Tibial artery (tissue), 4 donors: ENCODE measurements around the gene B4GALNT3.

Source experiments
- DNase-seq, 2 donors: peaks; one replicate each; pipeline ENCODE4 v3.0.0-alpha.2; 2019
- H3K27ac ChIP-seq, 2 donors: fragments of 200-600 bp; sonication (generic) in 1 of 2; 1 replicate in 1 of 2; 2 replicates in 1 of 2; pipeline ENCODE4 v1.5.1; 2018 to 2019; ENCODE audit warnings: mild to moderate bottlenecking in 1 of 2
- H3K27me3 ChIP-seq, 2 donors: fragments of 200-600 bp; sonication (generic) in 1 of 2; one replicate each; pipeline versions ENCODE4 v1.5.1 to v1.6.0; 2016 to 2019
- H3K36me3 ChIP-seq, 3 donors: fragments of 200-600 bp; sonication (generic) in 2 of 3; one replicate each; pipeline ENCODE4 v1.5.1; 2016 to 2019; ENCODE audit warnings: mild to moderate bottlenecking in 2 of 3
- H3K4me1 ChIP-seq, 4 donors: fragments of 200-600 bp; sonication (generic) in 2 of 4; 1 replicate in 3 of 4; 2 replicates in 1 of 4; pipeline ENCODE4 v1.5.1; 2016 to 2019
- H3K4me3 ChIP-seq, 2 donors: fragments of 200-600 bp; sonication (generic) in 1 of 2; 1 replicate in 1 of 2; 2 replicates in 1 of 2; pipeline ENCODE4 v1.5.1; 2018 to 2019; ENCODE audit warnings: mild to moderate bottlenecking in 2 of 2
- H3K9me3 ChIP-seq, 3 donors: fragments of 200-600 bp; sonication (generic) in 1 of 3; one replicate each; pipeline ENCODE4 v1.5.1; 2016 to 2019
- intact Hi-C: fragments of 100-400 bp; cut with DNase I; formaldehyde crosslinking; loops from one replicate; pipeline ENCODE4 v1.15.0; 2023; ENCODE audit warnings: low total_unique reads
- TF ChIP-seq, protein P1 (sequence below), 2 experiments: fragments of 200-600 bp in 1 of 2; fragments of 450-650 bp in 1 of 2; IDR thresholded peaks; one replicate each; pipeline ENCODE4 v1.5.1; 2017 to 2019; ENCODE audit warnings: antibody characterized with exemption in 2 of 2, mild to moderate bottlenecking in 1 of 2, moderate library complexity in 1 of 2

The B4GALNT3 gene

DNA sequence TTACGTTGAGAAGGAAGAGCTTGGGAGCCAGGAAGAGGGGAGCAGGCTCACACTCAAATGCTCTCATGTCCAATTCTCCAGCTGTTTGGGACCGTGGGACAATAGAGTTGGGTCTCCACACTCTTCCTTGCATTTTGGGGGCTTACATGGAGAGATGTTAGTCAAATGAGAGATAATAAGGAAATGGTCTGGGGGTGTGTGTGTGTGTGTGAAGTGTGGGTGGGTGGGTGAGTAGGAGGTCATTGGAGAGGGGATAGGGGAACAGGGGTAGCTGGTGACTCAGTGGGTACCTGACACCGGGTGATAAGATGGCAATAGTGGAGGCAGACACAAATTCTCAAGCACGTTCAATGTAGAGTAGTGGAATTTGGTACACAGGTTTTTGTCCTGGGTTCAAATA lies 68.0 kb downstream of the B4GALNT3 start:
- H3K27me3 ChIP-seq, result no peaks in the 10 kb centered on the region
- H3K4me3 ChIP-seq, result no peak overlapping the region
- H3K4me1 ChIP-seq, result peaks cover 0 to 3% (median 0%) of the 10 kb centered on the region in 4 donors
- no peak overlapping the region for H3K27ac ChIP-seq
- peaks cover 0 to 9% (median 6%) of the 10 kb centered on the region in 3 donors for H3K9me3 ChIP-seq
- intact Hi-C loops, result no loop called here
- peaks cover 0 to 5% (median 0%) of the 10 kb centered on the region in 3 donors for H3K36me3 ChIP-seq
- TF ChIP-seq, protein P1, sequence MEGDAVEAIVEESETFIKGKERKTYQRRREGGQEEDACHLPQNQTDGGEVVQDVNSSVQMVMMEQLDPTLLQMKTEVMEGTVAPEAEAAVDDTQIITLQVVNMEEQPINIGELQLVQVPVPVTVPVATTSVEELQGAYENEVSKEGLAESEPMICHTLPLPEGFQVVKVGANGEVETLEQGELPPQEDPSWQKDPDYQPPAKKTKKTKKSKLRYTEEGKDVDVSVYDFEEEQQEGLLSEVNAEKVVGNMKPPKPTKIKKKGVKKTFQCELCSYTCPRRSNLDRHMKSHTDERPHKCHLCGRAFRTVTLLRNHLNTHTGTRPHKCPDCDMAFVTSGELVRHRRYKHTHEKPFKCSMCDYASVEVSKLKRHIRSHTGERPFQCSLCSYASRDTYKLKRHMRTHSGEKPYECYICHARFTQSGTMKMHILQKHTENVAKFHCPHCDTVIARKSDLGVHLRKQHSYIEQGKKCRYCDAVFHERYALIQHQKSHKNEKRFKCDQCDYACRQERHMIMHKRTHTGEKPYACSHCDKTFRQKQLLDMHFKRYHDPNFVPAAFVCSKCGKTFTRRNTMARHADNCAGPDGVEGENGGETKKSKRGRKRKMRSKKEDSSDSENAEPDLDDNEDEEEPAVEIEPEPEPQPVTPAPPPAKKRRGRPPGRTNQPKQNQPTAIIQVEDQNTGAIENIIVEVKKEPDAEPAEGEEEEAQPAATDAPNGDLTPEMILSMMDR (IDR thresholded peaks at IDR 0.05), result no peak
- DNase-seq, result no peak

DNA sequence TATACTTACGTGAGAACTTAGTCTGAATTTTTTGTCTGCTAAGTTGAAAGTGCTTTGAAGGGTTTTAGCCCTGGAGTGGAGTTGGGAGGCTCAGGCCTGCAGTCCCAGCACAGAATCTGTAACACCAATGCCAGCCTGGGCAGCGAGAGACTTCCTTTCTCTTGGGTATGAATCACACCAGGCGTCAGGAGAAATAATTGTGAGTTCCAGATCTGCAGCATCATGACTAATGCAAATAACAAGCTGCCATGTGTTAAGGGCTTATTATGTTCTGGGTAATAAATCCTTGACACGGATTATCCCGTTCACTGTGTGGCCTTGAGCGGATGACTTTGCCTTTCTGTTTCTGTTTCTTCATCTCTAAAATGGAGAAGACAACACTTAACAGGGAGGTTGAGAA lies 70.6 kb downstream of the B4GALNT3 start:
- intact Hi-C loops, result no loop called here
- Histone ChIP-seq H3K4me1 (no peaks in the 10 kb centered on the region), H3K4me3 (no peak overlapping the region), H3K9me3 (peaks cover 0 to 9% (median 6%) of the 10 kb centered on the region in 3 donors), H3K27ac (no peak overlapping the region), H3K36me3 (peaks cover 0 to 4% (median 0%) of the 10 kb centered on the region in 3 donors), H3K27me3 (no peaks in the 10 kb centered on the region)
- TF ChIP-seq, protein P1 (IDR thresholded peaks at IDR 0.05), result no peak
- DNase-seq, result no peak

GRCh38 chr12:530821-531220 lies 71.1 kb downstream of the B4GALNT3 start:
- DNase-seq, result no peak
- no peaks in the 10 kb centered on the region for H3K27me3 ChIP-seq
- TF ChIP-seq, protein P1 (IDR thresholded peaks at IDR 0.05), result no peak

GRCh38 chr12:531951-532585 lies 72.3 kb downstream of the B4GALNT3 start:
- TF ChIP-seq, protein P1 (IDR thresholded peaks at IDR 0.05), result no peak
- no peak for DNase-seq
- Histone ChIP-seq H3K27ac (no peak overlapping the region), H3K4me3 (no peak overlapping the region), H3K9me3 (peaks cover 0 to 9% (median 6%) of the 10 kb centered on the region in 3 donors), H3K36me3 (no peaks in the 10 kb centered on the region), H3K27me3 (no peaks in the 10 kb centered on the region), H3K4me1 (no peaks in the 10 kb centered on the region)
- intact Hi-C loops, result no loop called here

More at GRCh38 chr12:530821-531220, 71.1 kb downstream of the B4GALNT3 start:
- no peak overlapping the region for H3K27ac ChIP-seq
- H3K4me3 ChIP-seq, result no peak overlapping the region
- no peaks in the 10 kb centered on the region for H3K4me1 ChIP-seq
- intact Hi-C loops, result no loop called here
- no peaks in the 10 kb centered on the region for H3K36me3 ChIP-seq
- peaks cover 0 to 9% (median 6%) of the 10 kb centered on the region in 3 donors for H3K9me3 ChIP-seq

- Histone ChIP-seq H3K27me3 (no peaks in the 10 kb centered on the region), H3K36me3 (no peaks in the 10 kb centered on the region), H3K4me3 (no peak overlapping the region), H3K4me1 (peaks cover 0 to under 1% (median 0%) of the 10 kb centered on the region in 4 donors), H3K27ac (no peak overlapping the region), H3K9me3 (peaks cover 0 to 9% (median 6%) of the 10 kb centered on the region in 3 donors)
- intact Hi-C loops, result no loop called here
- TF ChIP-seq, protein P1 (IDR thresholded peaks at IDR 0.05), result no peak
- DNase-seq, result no peak
These were observed 73.3 kb downstream of the B4GALNT3 start for GRCh38 chr12:532908-533565.
